Measurements from ENCODE around the gene TNFRSF6B. TPM values are rescaled to one million over a fixed set of nuclear protein-coding genes. Genes with fewer than 3 reads are reported as not detected.

The TNFRSF6B gene
- total and polyA plus RNA-seq, 3 experiments from 2014 or later = 0.22 TPM; not detected in 2

DNA sequence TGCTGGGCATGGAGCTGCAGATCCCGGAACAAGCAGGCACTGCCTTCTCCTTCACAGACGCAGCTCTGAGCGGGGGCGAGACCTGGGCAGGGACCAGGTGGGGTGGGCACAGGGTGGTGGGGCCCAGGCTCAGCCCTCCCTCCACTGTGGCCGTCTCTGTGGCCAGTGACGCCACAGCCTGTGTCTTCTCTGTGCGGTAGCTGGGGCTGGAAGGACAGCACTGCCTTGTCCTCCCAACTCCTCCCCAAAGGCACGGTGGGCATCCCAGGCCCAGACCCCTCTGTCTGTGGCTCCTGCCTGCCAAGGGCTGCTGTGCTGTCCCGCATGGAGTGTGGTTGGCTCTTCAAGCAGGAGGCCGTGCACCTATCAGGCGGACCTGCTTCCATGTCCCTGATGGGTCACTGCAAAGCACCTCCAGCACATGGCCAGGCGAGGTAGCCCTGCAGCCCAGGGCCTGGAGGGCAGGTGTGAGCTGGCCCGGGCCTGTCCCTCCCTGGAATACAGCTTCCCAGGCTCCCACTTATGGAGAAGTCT is 14.8 kb upstream of the TNFRSF6B start:
- Mint-ChIP-seq H3K4me3 (no peak overlapping the region), H3K27ac (peak overlapping the region in 1 of 8 donors; percentile 38), H3K36me3 (peaks cover 0 to 7% (median 3%) of the 10 kb centered on the region in 3 donors), H3K27me3 (no peaks in the 10 kb centered on the region), H3K9me3 (no peaks in the 10 kb centered on the region), H3K4me1 (peaks cover 0 to 5% (median 4%) of the 10 kb centered on the region in 3 donors)
- H3K27me3 ChIP-seq (ENCODE audit: insufficient read depth, low read length, poor library complexity, severe bottlenecking) = no peaks in the 10 kb centered on the region
- H3K4me1 ChIP-seq (ENCODE audit: insufficient read depth, low read length) = peaks cover 7% of the 10 kb centered on the region
- no peak overlapping the region for H3K4me3 ChIP-seq (ENCODE audit: low read length)
- POLR2A ChIA-PET = interaction anchor here (1.0 kb wide), 1 partner anchor 18 kb away, joined by 3 read pairs; no protein-coding TSS in a partner anchor
- no peak overlapping the region for H3K27ac ChIP-seq (ENCODE audit: low read depth, low read length)
- no peaks in the 10 kb centered on the region for H3K9me3 ChIP-seq (ENCODE audit: low read length)
- CTCF ChIA-PET = no interaction called here
- DNase-seq = no peak
- no peaks in the 10 kb centered on the region for H3K36me3 ChIP-seq (ENCODE audit: insufficient read depth, low read length)

DNA sequence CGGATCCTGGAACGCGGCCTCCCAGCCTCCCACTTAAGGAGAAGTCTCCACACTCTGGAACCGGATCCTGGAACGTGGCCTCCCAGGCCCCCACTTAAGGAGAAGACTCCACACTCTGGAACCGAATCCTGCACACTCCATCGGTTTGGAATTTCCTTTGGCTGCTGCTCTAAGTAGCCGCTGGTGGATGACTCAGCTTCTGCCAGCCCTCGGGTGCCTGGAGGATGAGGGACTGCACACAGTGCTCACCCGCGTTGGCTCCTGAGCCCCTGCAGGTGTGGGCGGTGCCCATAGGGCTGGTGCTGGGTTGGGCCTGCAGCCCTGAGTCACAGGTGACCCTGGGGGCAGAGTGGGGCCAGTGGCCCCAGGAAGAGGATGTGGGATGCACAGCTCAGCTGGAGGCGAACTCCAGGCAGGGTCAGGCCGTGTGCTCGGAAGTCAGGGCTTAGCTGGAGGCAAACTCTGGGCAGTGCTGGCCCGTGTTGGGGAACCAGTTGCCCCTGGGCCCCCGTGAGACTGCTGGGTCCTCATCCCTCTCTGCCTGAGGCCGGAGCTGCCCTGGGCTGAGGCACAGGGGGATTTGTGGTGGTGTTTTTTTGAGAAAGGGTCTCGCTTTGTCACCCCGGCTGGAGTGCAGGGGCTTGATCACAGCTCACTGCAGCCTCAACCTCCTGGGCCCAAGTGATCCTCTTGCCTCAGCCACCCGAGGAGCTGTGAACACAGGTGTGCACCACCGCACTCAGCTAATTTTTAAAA is 13.9 kb upstream of the TNFRSF6B start:
- no peak for DNase-seq
- H3K36me3 ChIP-seq (ENCODE audit: insufficient read depth, low read length) = no peaks in the 10 kb centered on the region
- peaks cover 2 to 5% (median 4%) of the 10 kb centered on the region in 3 donors for H3K4me1 Mint-ChIP-seq
- peaks cover 15% of the 10 kb centered on the region for H3K4me1 ChIP-seq (ENCODE audit: insufficient read depth, low read length)
- no peak overlapping the region for H3K27ac ChIP-seq (ENCODE audit: low read depth, low read length)
- no peaks in the 10 kb centered on the region for H3K27me3 Mint-ChIP-seq
- no peak overlapping the region for H3K4me3 ChIP-seq (ENCODE audit: low read length)
- H3K27me3 ChIP-seq (ENCODE audit: insufficient read depth, low read length, poor library complexity, severe bottlenecking) = no peaks in the 10 kb centered on the region
- no peak overlapping the region for H3K27ac Mint-ChIP-seq
- H3K9me3 ChIP-seq (ENCODE audit: low read length) = no peaks in the 10 kb centered on the region
- ChIA-PET POLR2A (interaction anchor here (0.7 to 1.0 kb wide), 2 partner anchors 17 to 186 kb away, joined by 3 read pairs; no protein-coding TSS in a partner anchor), CTCF (interaction anchor here (1.3 kb wide), 1 partner anchor 25 kb away, joined by 3 read pairs; the partner anchor contains the start of genes ARFRP1 and ZGPAT)
- peaks cover 0 to 3% (median 3%) of the 10 kb centered on the region in 3 donors for H3K36me3 Mint-ChIP-seq
- H3K9me3 Mint-ChIP-seq = no peaks in the 10 kb centered on the region
- no peak overlapping the region for H3K4me3 Mint-ChIP-seq

DNA sequence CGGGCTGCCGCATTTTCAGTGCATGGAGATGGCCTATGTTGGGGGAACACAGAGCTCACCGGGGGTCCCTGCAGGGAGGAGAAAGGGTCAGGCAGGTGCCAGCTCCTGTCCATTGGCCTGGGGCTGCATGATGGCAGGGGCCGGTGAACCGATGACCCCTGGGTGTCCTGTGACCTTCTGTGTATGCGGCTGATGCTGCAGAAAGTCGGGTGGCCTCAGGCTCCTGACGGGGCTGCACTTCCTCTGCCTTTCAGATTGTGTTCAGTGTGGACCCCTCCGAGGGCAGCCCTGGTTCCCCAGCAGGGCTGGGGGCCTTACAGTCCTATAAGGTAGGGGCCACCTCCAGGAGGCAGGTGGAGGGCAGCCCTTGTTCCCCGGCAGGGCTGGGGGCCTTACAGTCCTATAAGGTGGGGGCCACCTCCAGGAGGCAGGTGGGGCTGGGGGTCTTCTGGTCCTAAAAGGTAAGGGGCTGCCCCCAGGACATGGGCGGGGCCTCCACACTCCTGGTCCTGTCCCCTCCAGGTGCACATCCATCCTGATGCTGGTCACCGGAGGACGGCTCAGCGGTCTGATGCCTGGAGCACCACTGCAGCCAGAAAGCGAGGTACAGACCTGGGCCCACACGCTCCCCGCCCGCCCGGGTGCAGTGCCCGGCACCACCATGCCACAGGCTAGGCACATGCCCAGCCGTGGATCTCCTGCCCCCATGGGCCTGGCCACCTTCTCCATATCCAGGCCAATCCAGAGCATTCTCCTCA is 11.0 kb upstream of the TNFRSF6B start:
- peaks cover 0 to 3% (median 0%) of the 10 kb centered on the region in 3 donors for H3K36me3 Mint-ChIP-seq
- no peak overlapping the region for H3K27ac ChIP-seq (ENCODE audit: low read depth, low read length)
- DNase-seq = no peak
- peak overlapping the region in 1 of 8 donors; percentile 41 for H3K27ac Mint-ChIP-seq
- POLR2A ChIA-PET = no interaction called here
- no peaks in the 10 kb centered on the region for H3K36me3 ChIP-seq (ENCODE audit: insufficient read depth, low read length)
- H3K4me1 ChIP-seq (ENCODE audit: insufficient read depth, low read length) = peaks cover 16% of the 10 kb centered on the region
- peaks cover 2 to 5% (median 4%) of the 10 kb centered on the region in 3 donors for H3K4me1 Mint-ChIP-seq
- H3K9me3 Mint-ChIP-seq = no peaks in the 10 kb centered on the region
- H3K27me3 Mint-ChIP-seq = no peaks in the 10 kb centered on the region
- CTCF ChIA-PET = no interaction called here
- no peaks in the 10 kb centered on the region for H3K27me3 ChIP-seq (ENCODE audit: insufficient read depth, low read length, poor library complexity, severe bottlenecking)
- H3K4me3 ChIP-seq (ENCODE audit: low read length) = no peak overlapping the region
- H3K4me3 Mint-ChIP-seq = no peak overlapping the region
- H3K9me3 ChIP-seq (ENCODE audit: low read length) = no peaks in the 10 kb centered on the region

DNA sequence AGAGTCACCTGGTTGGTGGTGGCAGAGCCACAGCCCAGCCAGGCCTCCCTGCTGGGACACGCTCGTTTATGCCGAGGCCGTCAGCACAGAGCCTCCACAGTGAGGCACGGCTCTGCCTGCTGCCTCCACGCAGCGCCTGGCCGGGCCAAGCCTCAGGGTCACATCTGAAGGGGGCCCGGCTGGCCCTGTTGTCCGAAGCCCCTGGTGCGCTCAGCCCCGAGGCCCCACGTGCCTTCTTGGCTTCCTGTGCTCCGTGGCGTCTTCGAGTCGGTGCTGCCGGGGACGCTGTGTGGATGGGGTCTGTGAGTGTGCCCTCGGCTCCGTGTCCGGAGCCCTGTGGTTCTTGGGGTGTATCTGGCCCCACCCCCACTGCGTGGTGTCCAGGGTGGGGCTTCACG is 10.4 kb upstream of the TNFRSF6B start:
- peaks cover 2 to 5% (median 4%) of the 10 kb centered on the region in 3 donors for H3K4me1 Mint-ChIP-seq

DNA sequence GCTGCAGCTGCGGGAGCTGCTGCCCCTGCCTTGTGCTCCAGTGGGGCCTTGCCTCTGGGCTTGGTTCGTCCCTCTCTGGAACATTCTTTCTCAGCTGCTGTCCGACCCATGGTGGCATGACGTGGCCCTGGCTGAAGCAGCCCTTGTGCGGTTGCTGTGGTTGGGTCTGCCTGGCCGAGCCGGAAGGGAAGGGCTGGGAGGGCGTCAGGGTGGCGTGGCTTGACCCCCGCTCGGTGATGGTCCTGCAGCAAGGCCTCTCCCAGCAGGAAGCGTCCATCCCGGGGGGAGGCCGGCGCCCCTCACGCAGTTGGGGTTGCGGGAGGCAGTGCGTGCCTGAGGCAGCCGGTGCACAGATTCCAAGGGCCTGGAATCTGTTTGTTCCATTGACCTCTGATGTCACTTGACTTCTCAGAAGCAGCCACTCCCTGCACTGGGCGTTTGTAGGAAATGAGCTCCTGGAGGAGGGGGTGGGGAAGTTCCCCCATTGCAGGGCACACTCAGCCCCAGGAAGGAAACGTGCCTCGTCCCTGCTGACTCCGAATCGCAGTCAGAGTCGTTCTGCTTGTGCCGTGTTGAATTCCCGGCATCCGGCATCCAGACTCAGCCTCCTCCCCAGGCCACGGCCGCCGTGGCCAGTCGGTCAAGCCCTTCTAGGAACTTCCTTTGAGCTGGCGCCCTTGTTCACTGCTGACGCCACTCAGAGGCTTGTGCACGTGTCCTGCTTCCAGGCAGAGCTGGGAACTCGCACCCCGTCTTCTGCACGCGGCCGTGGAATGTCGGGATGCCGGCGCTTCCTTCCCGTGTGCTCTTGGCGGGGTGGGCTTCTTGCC is 9.7 kb upstream of the TNFRSF6B start:
- no peak overlapping the region for H3K27ac Mint-ChIP-seq
- peaks cover 0 to 2% of the 10 kb centered on the region in 2 donors for H3K27me3 Mint-ChIP-seq
- peak overlapping the region in 1 of 7 donors; percentile 40 for H3K4me3 Mint-ChIP-seq
- Histone ChIP-seq H3K27me3 (ENCODE audit: insufficient read depth, low read length, poor library complexity, severe bottlenecking) (no peaks in the 10 kb centered on the region), H3K27ac (ENCODE audit: low read depth, low read length) (no peak overlapping the region), H3K9me3 (ENCODE audit: low read length) (no peaks in the 10 kb centered on the region), H3K4me1 (ENCODE audit: insufficient read depth, low read length) (peaks cover 16% of the 10 kb centered on the region), H3K36me3 (ENCODE audit: insufficient read depth, low read length) (no peaks in the 10 kb centered on the region), H3K4me3 (ENCODE audit: low read length) (no peak overlapping the region)
- peaks cover 4 to 7% (median 5%) of the 10 kb centered on the region in 3 donors for H3K4me1 Mint-ChIP-seq
- POLR2A ChIA-PET = no interaction called here
- DNase-seq = no peak
- no peaks in the 10 kb centered on the region for H3K9me3 Mint-ChIP-seq
- peaks cover 0 to 3% (median 0%) of the 10 kb centered on the region in 3 donors for H3K36me3 Mint-ChIP-seq
- CTCF ChIA-PET = no interaction called here

More for the DNA sequence above, 10.4 kb upstream of the TNFRSF6B start:
- no peaks in the 10 kb centered on the region for H3K27me3 Mint-ChIP-seq
- no peaks in the 10 kb centered on the region for H3K9me3 ChIP-seq (ENCODE audit: low read length)
- ChIA-PET POLR2A (no interaction called here), CTCF (no interaction called here)
- H3K27me3 ChIP-seq (ENCODE audit: insufficient read depth, low read length, poor library complexity, severe bottlenecking) = no peaks in the 10 kb centered on the region
- H3K36me3 ChIP-seq (ENCODE audit: insufficient read depth, low read length) = no peaks in the 10 kb centered on the region
- H3K27ac Mint-ChIP-seq = peak overlapping the region in 1 of 8 donors; percentile 41
- H3K27ac ChIP-seq (ENCODE audit: low read depth, low read length) = no peak overlapping the region
- no peak overlapping the region for H3K4me3 Mint-ChIP-seq
- H3K36me3 Mint-ChIP-seq = peaks cover 0 to 3% (median 0%) of the 10 kb centered on the region in 3 donors
- H3K4me3 ChIP-seq (ENCODE audit: low read length) = no peak overlapping the region
- no peaks in the 10 kb centered on the region for H3K9me3 Mint-ChIP-seq
- no peak for DNase-seq
- peaks cover 16% of the 10 kb centered on the region for H3K4me1 ChIP-seq (ENCODE audit: insufficient read depth, low read length)

DNA sequence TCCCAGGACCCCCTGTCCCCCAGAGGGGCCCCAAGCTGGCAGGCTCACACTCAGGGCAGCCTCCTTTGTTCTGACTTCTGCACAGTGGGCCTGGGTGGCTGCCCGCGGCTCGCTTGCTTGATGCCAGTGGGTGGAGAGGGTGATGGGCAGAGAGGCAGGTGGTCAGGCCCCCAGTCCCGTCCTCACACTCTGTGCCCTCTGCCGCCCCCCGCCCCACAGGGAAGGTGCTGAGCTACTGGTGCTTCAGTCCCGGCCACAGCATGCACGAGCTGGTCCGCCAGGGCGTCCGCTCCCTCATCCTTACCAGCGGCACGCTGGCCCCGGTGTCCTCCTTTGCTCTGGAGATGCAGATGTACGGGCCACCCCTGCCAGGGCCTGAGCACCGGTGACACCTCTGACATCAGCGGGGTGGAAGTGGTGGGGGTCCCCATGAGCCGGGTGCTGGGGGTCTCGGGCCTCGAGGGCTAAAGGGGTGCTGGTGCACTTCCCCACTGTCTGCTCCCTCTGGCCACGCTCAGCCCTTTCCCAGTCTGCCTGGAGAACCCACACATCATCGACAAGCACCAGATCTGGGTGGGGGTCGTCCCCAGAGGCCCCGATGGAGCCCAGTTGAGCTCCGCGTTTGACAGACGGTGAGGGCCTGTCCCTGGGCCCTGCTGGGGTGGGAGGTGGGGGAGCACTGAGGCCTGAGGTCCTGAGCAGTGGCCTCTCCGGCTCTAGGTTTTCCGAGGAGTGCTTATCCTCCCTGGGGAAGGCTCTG is 8.9 kb upstream of the TNFRSF6B start:
- Mint-ChIP-seq H3K27ac (no peak overlapping the region), H3K36me3 (peaks cover 0 to 3% (median 0%) of the 10 kb centered on the region in 3 donors), H3K4me1 (peaks cover 4 to 7% (median 5%) of the 10 kb centered on the region in 3 donors), H3K27me3 (peaks cover 0 to 5% of the 10 kb centered on the region in 2 donors), H3K9me3 (peaks cover 0 to 2% (median 0%) of the 10 kb centered on the region in 5 donors), H3K4me3 (no peak overlapping the region)
- H3K27ac ChIP-seq (ENCODE audit: low read depth, low read length) = no peak overlapping the region
- H3K4me3 ChIP-seq (ENCODE audit: low read length) = no peak overlapping the region
- H3K36me3 ChIP-seq (ENCODE audit: insufficient read depth, low read length) = no peaks in the 10 kb centered on the region
- ChIA-PET POLR2A (no interaction called here), CTCF (interaction anchor here (0.8 kb wide), 1 partner anchor 29 kb away, joined by 4 read pairs; no protein-coding TSS in a partner anchor)
- no peak for DNase-seq
- H3K4me1 ChIP-seq (ENCODE audit: insufficient read depth, low read length) = peaks cover 16% of the 10 kb centered on the region
- H3K9me3 ChIP-seq (ENCODE audit: low read length) = no peaks in the 10 kb centered on the region
- H3K27me3 ChIP-seq (ENCODE audit: insufficient read depth, low read length, poor library complexity, severe bottlenecking) = no peaks in the 10 kb centered on the region

Data from CD8-positive, alpha-beta memory T cell (primary cell).